Measurements from ENCODE around the gene BCORL1.

- TF ChIP-seq POLR2A (IDR thresholded peaks at IDR 0.05) (no peak), CTCF (IDR thresholded peaks at IDR 0.05) (no peak)
Measured at GRCh38 chrX:129957241-129958082, 25.0 kb upstream of the BCORL1 start.

Data from Peyer's patch (tissue), 4 donors.